ENCODE measurements around the gene ATP13A4.

DNA sequence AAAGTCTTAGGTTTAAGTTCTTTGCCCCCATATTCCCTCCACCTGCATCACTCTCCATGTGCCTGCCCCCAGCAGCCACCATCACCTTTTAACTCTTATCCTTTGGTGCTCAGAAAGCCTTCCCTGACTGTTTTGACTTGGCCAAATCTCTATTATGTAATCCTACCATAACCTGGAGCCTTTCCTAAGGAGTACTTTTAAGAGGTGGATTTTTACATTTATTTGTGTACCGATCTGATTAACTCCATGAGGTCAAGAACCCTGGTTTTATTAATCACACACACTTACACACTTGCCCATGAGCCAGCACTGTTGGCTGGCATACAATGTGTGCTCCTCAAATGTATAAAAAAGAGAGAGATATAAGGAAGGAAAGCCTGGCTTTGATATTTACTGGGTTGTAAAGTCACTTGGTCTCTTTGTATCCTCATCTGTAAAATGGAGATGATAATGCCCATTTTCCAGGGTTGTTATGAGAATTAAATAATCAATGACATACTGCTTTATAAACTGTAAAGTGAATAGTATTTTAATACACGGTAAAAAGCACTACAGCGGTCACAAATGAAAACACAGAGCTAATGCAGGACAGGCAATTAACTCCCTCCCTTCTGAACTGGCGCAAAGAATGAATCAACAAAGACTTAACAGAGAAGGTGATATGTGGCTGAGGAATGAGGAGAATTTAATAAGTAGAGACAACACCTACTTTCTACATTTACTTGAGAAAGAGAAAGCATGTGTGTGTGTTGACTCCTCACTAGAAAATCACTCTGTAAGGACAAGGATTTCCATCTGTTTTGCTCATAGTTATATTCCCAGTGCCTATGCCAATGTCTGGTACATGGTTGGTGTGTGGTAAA, 45.4 kb downstream of the ATP13A4 start:
- peak in 1 of 3 donors; percentile 50 for TF ChIP-seq POLR2AphosphoS5 (IDR thresholded peaks at IDR 0.05)
- TF ChIP-seq CTCF (IDR thresholded peaks at IDR 0.05): no peak
- no peak for TF ChIP-seq POLR2A (IDR thresholded peaks at IDR 0.05)
- no peak for TF ChIP-seq EP300 (IDR thresholded peaks at IDR 0.05)
